Activated CD4-positive, alpha-beta T cell treated with anti-CD3 and anti-CD28 coated beads, Interleukin-2, amount 50 U/mL, for 48 hours (primary cell): ENCODE data around the gene TENT4A.
A peak's percentile ranks its signal among the peaks of the same experiment; 100 is the strongest.

Source experiments
- DNase-seq, 2 experiments: peaks; one replicate each; pipeline ENCODE4 v3.0.0-alpha.2; 2020

TENT4A gene

GRCh38 chr5:6733411-6734242, 20.4 kb downstream of the TENT4A start:
- DNase-seq, result no peak

DNA sequence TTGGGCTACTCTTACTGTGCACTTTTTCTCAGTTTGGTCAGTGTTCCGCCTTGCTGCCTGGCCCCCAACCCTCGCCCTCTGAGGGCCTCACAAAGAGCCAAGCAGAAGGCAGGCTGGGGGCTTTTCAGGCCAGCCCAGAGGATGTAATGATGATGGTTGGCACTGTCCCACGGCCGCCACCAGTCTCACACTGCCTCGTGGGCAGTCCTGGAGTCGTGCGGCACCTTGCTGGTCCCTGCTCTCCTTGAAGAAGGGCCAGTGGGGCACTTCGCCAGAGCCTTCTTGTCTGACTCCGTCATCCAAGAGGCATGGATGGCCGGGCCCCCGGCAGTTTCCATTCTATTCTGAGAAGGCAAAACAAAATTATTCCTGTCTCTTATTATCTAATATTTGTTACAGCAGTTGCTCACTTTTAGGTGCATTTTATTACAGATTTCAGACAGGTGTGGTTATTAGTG, 21.0 kb downstream of the TENT4A start:
- no peak for DNase-seq

DNA sequence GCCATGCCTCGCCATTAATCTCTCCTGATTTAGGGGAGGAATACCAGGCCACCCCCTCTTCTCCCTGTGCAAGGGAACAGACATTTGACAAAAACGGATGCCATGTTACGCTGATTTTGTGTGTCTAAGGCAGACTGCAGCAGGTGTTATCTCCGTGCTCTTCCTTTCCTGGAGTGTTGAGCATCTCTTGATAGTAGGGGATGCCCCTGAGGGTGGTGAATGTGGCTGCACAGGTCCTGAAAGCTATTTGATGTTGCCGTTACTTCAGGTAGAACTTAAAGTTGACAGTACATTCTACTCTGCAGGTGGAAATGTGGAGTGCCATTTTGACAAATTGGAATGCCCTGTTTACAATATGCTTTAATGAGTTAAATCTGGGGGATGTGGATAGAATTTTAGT, 21.5 kb downstream of the TENT4A start:
- DNase-seq, result no peak

GRCh38 chr5:6736106-6736505, 22.9 kb downstream of the TENT4A start:
- DNase-seq, result no peak

- no peak for DNase-seq
Measured at GRCh38 chr5:6736524-6737042, 23.4 kb downstream of the TENT4A start.

DNA sequence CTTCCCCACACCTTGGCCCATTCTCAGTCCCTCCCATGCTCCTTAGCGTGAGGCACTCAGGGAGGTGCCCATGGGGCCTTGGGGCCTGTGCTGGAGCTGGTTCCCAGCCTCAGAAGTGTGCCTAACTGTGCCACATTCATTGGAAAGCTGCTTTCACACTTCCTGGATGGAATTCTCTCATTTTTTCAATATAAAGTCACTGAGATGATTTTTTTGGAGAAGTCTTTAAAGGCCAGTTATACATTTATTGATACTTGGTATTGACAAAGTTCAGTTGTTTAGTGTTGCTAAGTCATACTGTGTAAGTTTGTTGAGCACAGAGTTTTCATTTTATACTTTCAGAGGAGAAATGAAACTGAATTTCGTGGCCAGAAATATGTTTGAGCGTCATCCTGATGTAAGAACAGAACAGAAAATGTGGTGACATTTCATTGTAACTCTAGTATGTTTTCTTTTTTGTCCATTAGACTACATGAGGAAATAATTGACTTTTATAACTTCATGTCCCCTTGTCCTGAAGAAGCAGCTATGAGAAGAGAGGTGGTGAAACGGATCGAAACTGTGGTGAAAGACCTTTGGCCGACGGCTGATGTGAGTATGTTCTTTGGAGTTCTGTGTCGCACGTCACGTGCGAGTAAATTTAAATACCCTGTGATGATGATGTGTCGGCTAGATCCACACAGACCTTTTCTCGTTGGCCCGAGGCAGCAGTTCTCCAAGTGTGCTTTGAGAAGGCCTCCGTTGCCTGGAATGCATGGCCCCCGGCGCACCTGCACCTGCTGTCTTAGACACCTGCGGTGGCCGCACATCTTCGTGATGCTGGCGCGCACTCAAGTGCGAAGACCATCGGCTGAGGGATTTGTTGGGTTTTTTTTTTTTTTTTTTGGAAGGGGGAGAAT, 24.1 kb downstream of the TENT4A start:
- peak in 1 of 2 experiments; percentile 25 for DNase-seq

DNA sequence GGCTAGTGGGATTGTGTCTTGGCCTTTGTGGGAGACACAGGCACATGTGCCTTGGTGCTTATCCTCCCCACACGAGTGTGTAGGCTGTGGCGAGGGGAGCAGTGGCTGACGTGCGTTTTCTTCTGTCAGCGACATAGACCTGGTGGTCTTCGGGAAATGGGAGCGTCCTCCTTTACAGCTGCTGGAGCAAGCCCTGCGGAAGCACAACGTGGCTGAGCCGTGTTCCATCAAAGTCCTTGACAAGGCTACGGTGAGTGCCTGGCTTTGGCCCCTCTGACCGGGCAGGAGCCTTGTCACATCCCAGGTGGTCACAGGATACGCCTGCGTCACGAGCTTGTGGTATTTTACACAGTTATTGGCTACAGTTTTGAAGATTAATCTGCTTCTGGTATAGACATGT, 26.4 kb downstream of the TENT4A start:
- no peak for DNase-seq

DNA sequence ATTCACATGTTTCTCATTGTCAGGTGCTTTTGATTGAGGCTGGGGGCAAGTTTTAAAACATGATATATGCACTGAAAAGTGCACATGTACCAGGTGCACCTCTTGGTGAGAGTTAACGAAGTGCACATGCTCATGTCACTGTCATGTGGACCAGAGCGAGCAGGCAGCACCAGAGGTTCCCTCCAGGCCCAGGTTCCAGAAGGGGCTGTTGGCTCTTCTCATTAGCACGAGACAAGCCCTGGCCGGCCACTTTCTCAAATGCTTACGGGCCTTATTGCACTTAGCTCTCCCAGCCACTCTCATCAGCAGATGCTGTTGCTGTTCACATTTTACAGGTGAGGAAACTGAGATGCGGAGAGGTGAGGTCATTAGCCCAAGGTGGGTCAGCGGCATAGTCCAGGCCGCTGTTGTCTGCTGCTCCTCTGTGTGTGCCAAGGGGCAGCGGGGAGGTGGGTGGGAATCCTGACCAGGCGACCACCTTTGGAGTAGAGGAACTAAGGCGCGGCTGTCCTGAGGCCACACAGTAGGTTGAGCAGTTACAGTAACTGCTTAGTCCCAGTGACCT, 27.4 kb downstream of the TENT4A start:
- DNase-seq, result no peak

- DNase-seq, result no peak
Measured at GRCh38 chr5:6742081-6742758, 29.0 kb downstream of the TENT4A start.

DNA sequence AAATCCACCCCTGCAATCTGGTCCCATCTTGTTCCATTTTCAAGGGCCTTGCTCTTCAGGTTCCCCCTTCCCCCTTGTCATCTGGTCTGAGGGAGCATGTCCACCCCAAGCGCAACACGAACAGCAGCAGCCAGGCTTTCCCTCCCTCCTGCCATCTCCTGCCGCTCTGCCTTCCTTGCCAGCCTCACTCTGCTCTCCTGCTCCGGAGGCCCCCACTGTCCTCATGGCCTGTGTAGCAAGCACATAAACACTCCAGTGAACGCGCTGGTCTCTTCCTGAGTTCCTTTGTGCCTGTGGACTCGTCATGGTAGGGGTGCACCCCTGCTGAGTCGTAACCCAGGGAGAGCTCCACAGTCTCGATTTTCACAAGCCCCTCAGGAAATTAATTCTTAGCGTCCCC, 29.9 kb downstream of the TENT4A start:
- DNase-seq, result no peak

GRCh38 chr5:6744841-6745705, 31.8 kb downstream of the TENT4A start:
- no peak for DNase-seq

- no peak for DNase-seq
Measured at GRCh38 chr5:6745706-6746222, 32.5 kb downstream of the TENT4A start.

DNA sequence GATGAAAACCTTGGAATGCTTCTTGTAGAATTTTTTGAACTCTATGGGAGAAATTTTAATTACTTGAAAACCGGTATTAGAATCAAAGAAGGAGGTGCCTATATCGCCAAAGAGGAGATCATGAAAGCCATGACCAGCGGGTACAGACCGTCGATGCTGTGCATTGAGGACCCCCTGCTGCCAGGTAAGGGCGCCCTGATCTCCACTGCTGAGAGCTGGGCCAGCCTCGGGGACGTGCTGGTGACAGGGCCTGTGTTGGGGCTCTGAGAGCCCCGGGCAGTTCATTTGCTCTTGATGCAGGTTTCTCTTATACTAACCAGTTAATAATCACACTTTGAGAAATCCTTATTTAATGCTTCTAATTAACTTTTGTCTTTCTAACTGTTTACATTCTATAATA, 33.0 kb downstream of the TENT4A start:
- no peak for DNase-seq

DNA sequence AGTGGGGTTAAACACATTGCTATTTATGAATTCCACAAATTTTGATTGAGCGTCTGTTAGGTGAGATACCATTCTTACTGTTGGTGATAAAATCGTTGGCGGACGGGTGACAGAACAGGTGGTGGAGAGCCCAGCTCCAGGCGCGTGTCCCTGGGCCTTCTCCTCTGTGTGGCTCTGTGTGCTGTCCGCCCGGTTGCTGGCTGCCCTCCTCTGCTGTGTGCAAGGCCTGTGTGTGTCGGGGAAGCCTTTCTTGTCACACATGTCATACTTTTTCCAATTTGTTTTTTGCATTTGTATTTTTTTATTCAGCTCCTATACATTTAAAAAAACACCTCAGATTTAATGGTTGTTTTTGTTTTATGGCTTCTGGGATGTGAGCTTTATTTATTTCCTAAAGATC, 33.9 kb downstream of the TENT4A start:
- DNase-seq, result no peak

- DNase-seq, result no peak
Measured at GRCh38 chr5:6748142-6748541, 34.9 kb downstream of the TENT4A start.

GRCh38 chr5:6749026-6749716, 35.9 kb downstream of the TENT4A start:
- DNase-seq, result no peak

DNA sequence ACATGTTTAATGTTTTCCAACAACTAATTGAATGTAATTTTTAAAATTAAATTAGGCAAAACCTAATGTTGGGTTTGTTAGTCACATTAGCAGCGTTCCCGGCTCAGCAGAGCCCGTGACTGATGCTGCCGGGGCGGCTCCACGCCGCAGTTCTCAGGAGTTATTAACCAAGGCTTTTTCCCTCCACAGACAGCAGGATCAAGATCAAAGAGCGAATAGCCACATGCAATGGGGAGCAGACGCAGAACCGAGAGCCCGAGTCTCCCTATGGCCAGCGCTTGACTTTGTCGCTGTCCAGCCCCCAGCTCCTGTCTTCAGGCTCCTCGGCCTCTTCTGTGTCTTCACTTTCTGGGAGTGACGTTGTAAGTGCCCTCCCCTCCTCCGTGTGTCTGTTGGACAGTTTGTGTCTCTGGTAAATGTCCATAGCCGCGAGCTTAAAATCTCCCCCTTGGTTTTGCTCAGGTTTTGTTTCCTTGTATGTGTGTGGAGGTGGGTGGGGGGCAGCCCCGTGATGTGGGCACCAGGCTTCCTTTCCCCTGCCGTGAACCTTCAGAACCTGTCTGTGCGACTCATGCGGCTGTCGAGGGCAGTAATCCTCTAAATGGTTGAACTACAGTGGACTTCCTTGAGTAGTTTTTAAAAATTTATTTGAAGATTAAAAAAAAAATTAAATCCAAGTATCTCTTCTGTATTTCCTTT, 37.1 kb downstream of the TENT4A start:
- no peak for DNase-seq

- no peak for DNase-seq
Measured at GRCh38 chr5:6750951-6751685, 37.9 kb downstream of the TENT4A start.

DNA sequence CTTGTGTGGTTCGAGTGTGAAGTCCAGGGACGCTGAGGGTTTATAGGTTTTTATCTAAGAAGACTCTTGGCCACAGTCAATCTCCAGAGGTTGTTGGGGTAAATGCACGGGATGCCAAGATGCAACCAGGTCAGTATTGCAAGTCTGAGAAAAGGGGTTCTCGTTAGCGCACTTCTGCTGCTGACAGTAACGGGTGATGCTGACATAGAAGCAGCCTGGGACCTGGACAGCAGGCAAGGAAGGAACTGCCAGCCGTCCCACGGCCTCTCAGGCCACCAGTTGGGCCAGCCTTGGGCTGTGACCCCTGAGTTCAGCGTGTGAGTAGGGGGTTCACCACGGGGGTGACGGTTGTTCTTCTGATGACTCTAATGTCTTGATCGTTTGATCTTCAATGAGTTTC, 39.0 kb downstream of the TENT4A start:
- DNase-seq, result no peak
